Measurements from ENCODE around the gene TCF25. TPM values are rescaled to one million over a fixed set of nuclear protein-coding genes. Genes with fewer than 3 reads are reported as not detected.
"Not testable (repeated sequence)": the region's sequence is repeated elsewhere in the genome, so short reads cannot be mapped to it uniquely, and the experiment has no call there.

The TCF25 gene
- total and polyA plus RNA-seq, 2 experiments from 2014 or later: 130 to 206 TPM

DNA sequence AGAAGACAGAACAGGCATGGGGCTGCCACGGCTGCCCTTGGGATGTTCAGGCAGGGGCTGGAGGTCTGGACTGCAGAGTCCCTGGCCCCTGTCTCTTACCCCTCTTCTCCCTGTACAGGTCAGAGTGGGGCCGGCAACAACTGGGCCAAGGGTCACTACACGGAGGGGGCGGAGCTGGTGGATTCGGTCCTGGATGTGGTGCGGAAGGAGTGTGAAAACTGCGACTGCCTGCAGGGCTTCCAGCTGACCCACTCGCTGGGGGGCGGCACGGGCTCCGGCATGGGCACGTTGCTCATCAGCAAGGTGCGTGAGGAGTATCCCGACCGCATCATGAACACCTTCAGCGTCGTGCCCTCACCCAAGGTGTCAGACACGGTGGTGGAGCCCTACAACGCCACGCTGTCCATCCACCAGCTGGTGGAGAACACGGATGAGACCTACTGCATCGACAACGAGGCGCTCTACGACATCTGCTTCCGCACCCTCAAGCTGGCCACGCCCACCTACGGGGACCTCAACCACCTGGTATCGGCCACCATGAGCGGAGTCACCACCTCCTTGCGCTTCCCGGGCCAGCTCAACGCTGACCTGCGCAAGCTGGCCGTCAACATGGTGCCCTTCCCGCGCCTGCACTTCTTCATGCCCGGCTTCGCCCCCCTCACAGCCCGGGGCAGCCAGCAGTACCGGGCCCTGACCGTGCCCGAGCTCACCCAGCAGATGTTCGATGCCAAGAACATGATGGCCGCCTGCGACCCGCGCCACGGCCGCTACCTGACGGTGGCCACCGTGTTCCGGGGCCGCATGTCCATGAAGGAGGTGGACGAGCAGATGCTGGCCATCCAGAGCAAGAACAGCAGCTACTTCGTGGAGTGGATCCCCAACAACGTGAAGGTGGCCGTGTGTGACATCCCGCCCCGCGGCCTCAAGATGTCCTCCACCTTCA lies 61.5 kb downstream of the TCF25 start:
- TF ChIP-seq EZH2phosphoT487 (IDR thresholded peaks at IDR 0.05; ENCODE audit: low read depth, severe bottlenecking, unreplicated experiment) (no peak), EZH2 (IDR thresholded peaks at IDR 0.05; ENCODE audit: borderline replicate concordance) (no peak)
- TF ChIP-seq, protein P1, sequence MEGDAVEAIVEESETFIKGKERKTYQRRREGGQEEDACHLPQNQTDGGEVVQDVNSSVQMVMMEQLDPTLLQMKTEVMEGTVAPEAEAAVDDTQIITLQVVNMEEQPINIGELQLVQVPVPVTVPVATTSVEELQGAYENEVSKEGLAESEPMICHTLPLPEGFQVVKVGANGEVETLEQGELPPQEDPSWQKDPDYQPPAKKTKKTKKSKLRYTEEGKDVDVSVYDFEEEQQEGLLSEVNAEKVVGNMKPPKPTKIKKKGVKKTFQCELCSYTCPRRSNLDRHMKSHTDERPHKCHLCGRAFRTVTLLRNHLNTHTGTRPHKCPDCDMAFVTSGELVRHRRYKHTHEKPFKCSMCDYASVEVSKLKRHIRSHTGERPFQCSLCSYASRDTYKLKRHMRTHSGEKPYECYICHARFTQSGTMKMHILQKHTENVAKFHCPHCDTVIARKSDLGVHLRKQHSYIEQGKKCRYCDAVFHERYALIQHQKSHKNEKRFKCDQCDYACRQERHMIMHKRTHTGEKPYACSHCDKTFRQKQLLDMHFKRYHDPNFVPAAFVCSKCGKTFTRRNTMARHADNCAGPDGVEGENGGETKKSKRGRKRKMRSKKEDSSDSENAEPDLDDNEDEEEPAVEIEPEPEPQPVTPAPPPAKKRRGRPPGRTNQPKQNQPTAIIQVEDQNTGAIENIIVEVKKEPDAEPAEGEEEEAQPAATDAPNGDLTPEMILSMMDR (IDR thresholded peaks at IDR 0.05; ENCODE audit: poor library complexity): no peak
- no peaks in the 10 kb centered on the region for H3K9me2 ChIP-seq (replicated peaks; ENCODE audit: insufficient read depth)
- no peaks in the 10 kb centered on the region for H3K36me3 ChIP-seq (replicated peaks; ENCODE audit: insufficient read depth, low read depth)
- no peaks in the 10 kb centered on the region for H3K27me3 ChIP-seq
- no peaks in the 10 kb centered on the region for H3K4me1 ChIP-seq (ENCODE audit: insufficient read depth)
- H3K9me3 ChIP-seq (ENCODE audit: low read depth): no peaks in the 10 kb centered on the region
- no peak overlapping the region for H2AFZ ChIP-seq
- 99% methylated on average over 60 of the region's 61 CpGs for WGBS (ENCODE audit: low lambda C conversion rate, missing lambda C conversion rate)
- H3K27ac ChIP-seq: no peak overlapping the region
- no peak overlapping the region for H3K4me3 ChIP-seq
- DNase-seq (ENCODE audit: low spot score): no peak
- H3K79me2 ChIP-seq: no peaks in the 10 kb centered on the region
- H4K20me1 ChIP-seq (ENCODE audit: insufficient read depth, poor library complexity, severe bottlenecking): no peaks in the 10 kb centered on the region
- no peak overlapping the region for H3K4me2 ChIP-seq

GRCh38 chr16:89935620-89936019 lies 62.2 kb downstream of the TCF25 start:
- not testable (repeated sequence) for H3K9me2 ChIP-seq (replicated peaks; ENCODE audit: insufficient read depth); H3K9me3 ChIP-seq (ENCODE audit: low read depth); H3K79me2 ChIP-seq; DNase-seq (ENCODE audit: low spot score); H4K20me1 ChIP-seq (ENCODE audit: insufficient read depth, poor library complexity, severe bottlenecking); H3K4me3 ChIP-seq; H3K36me3 ChIP-seq (replicated peaks; ENCODE audit: insufficient read depth, low read depth); H3K27ac ChIP-seq; H3K27me3 ChIP-seq; H3K4me1 ChIP-seq (ENCODE audit: insufficient read depth); H2AFZ ChIP-seq; H3K4me2 ChIP-seq
- WGBS (ENCODE audit: low lambda C conversion rate, missing lambda C conversion rate): 91% methylated on average over 19 of the region's 27 CpGs

- no peaks in the 10 kb centered on the region for H3K9me2 ChIP-seq (replicated peaks; ENCODE audit: insufficient read depth)
- WGBS (ENCODE audit: low lambda C conversion rate, missing lambda C conversion rate): 94% methylated on average over 13 of the region's 13 CpGs
- H3K79me2 ChIP-seq: no peaks in the 10 kb centered on the region
Measured at GRCh38 chr16:89936034-89936433, 62.6 kb downstream of the TCF25 start.

DNA sequence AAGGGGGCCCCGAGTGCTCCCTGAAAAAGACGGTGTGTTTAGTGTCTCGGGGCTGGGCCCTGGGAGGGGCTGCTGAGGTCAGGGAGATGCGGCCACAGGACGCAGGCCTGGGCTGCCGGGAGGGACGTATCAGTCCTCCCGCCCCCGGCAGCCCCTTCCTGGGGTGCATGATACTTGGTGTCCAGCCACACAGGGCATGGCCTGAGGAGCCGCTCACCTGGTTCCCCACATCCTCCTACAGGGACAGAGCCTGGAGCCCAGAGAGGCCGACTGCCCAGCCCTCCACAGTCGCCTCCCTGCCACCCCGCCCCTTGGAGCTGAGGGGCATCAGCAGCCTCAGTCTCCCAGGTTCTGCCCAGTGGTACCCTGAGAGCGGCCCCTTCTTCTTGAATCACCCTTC lies 63.1 kb downstream of the TCF25 start:
- Histone ChIP-seq H3K27ac (no peak overlapping the region), H3K27me3 (no peaks in the 10 kb centered on the region), H3K4me3 (no peak overlapping the region), H3K36me3 (replicated peaks; ENCODE audit: insufficient read depth, low read depth) (no peaks in the 10 kb centered on the region), H3K4me2 (no peak overlapping the region), H3K4me1 (ENCODE audit: insufficient read depth) (no peaks in the 10 kb centered on the region), H3K79me2 (no peaks in the 10 kb centered on the region), H3K9me2 (replicated peaks; ENCODE audit: insufficient read depth) (no peaks in the 10 kb centered on the region), H3K9me3 (ENCODE audit: low read depth) (no peaks in the 10 kb centered on the region), H4K20me1 (ENCODE audit: insufficient read depth, poor library complexity, severe bottlenecking) (no peaks in the 10 kb centered on the region), H2AFZ (no peak overlapping the region)
- 97% methylated on average over 12 of the region's 14 CpGs for WGBS (ENCODE audit: low lambda C conversion rate, missing lambda C conversion rate)
- TF ChIP-seq, protein P1 (IDR thresholded peaks at IDR 0.05; ENCODE audit: poor library complexity): no peak
- TF ChIP-seq EZH2phosphoT487 (IDR thresholded peaks at IDR 0.05; ENCODE audit: low read depth, severe bottlenecking, unreplicated experiment): no peak
- no peak for TF ChIP-seq EZH2 (IDR thresholded peaks at IDR 0.05; ENCODE audit: borderline replicate concordance)
- DNase-seq (ENCODE audit: low spot score): no peak

More at GRCh38 chr16:89936034-89936433, 62.6 kb downstream of the TCF25 start:
- H4K20me1 ChIP-seq (ENCODE audit: insufficient read depth, poor library complexity, severe bottlenecking): no peaks in the 10 kb centered on the region
- H3K36me3 ChIP-seq (replicated peaks; ENCODE audit: insufficient read depth, low read depth): no peaks in the 10 kb centered on the region
- TF ChIP-seq EZH2phosphoT487 (IDR thresholded peaks at IDR 0.05; ENCODE audit: low read depth, severe bottlenecking, unreplicated experiment) (no peak), EZH2 (IDR thresholded peaks at IDR 0.05; ENCODE audit: borderline replicate concordance) (no peak)
- TF ChIP-seq, protein P1 (IDR thresholded peaks at IDR 0.05; ENCODE audit: poor library complexity): no peak
- H3K27me3 ChIP-seq: no peaks in the 10 kb centered on the region
- no peak overlapping the region for H2AFZ ChIP-seq
- no peak overlapping the region for H3K4me2 ChIP-seq
- H3K9me3 ChIP-seq (ENCODE audit: low read depth): no peaks in the 10 kb centered on the region
- DNase-seq (ENCODE audit: low spot score): no peak
- H3K4me3 ChIP-seq: no peak overlapping the region
- H3K4me1 ChIP-seq (ENCODE audit: insufficient read depth): no peaks in the 10 kb centered on the region
- H3K27ac ChIP-seq: no peak overlapping the region

Measured in hepatocyte (in vitro differentiated cells).